Neural cell (in vitro differentiated cells): Measurements from ENCODE around the gene ANGPTL2. TPM values are rescaled to one million over a fixed set of nuclear protein-coding genes. Genes with fewer than 3 reads are reported as not detected.

ENCODE experiments used
- H2AFZ ChIP-seq: fragments of 200-600, 300-800 bp; sonication (generic), shearing (Covaris generic); 2 replicates; pipeline ENCODE4 v1.6.0; 2014; ENCODE audit warnings: low read depth, mild to moderate bottlenecking, antibody characterized with exemption, low read length, moderate library complexity
- H3F3A ChIP-seq: fragments of 200-600 bp; shearing (Covaris generic); 2 replicates; pipeline ENCODE4 v1.6.1; 2016; ENCODE audit warnings: mild to moderate bottlenecking, moderate library complexity, mixed read lengths, antibody characterized with exemption, low read length; ENCODE audit not compliant: insufficient read depth, poor library complexity, severe bottlenecking
- H3K27ac ChIP-seq: fragments of 200-600, 300-800 bp; sonication (generic), shearing (Covaris generic); 2 replicates; pipeline ENCODE4 v1.5.1; 2014; ENCODE audit warnings: mild to moderate bottlenecking, low read length, moderate library complexity
- H3K27me3 ChIP-seq: fragments of 300-800, 200-600 bp; sonication (generic), shearing (Covaris generic); 2 replicates; pipeline ENCODE4 v1.6.0; 2014; ENCODE audit warnings: mild to moderate bottlenecking, low read depth, low read length, moderate library complexity; ENCODE audit not compliant: insufficient read depth
- H3K36me3 ChIP-seq: fragments of 300-800, 200-600 bp; sonication (generic), shearing (Covaris generic); 2 replicates; pipeline ENCODE4 v1.5.1; 2014; ENCODE audit warnings: mild to moderate bottlenecking, antibody characterized with exemption, low read length, moderate library complexity; ENCODE audit not compliant: insufficient read depth
- H3K4me2 ChIP-seq: fragments of 300-800, 200-600 bp; sonication (generic), shearing (Covaris generic); 2 replicates; pipeline ENCODE4 v1.6.0; 2014; ENCODE audit warnings: mild to moderate bottlenecking, low read length
- H3K4me3 ChIP-seq: fragments of 300-800, 200-600 bp; sonication (generic), shearing (Covaris generic); 2 replicates; pipeline ENCODE4 v1.5.1; 2014; ENCODE audit warnings: mild to moderate bottlenecking, low read length, moderate library complexity
- H3K79me2 ChIP-seq: fragments of 200-600 bp; shearing (Covaris generic); replicated peaks from 2 replicates; pipeline ENCODE4 v1.6.0; 2014; ENCODE audit warnings: mild to moderate bottlenecking, low read length, moderate library complexity; ENCODE audit not compliant: insufficient read depth
- H3K9ac ChIP-seq: fragments of 300-800, 200-600 bp; sonication (generic), shearing (Covaris generic); 2 replicates; pipeline ENCODE4 v1.6.1; 2016; ENCODE audit warnings: mild to moderate bottlenecking, low read length, mixed read lengths
- H3K9me2 ChIP-seq: fragments of 200-600 bp; shearing (Covaris generic); 2 replicates; pipeline ENCODE4 v1.6.1; 2016; ENCODE audit warnings: mild to moderate bottlenecking, low read length, mixed read lengths; ENCODE audit not compliant: insufficient read depth
- H3K9me3 ChIP-seq: fragments of 200-600, 300-800 bp; sonication (generic), shearing (Covaris generic); 2 replicates; pipeline ENCODE4 v1.6.1; 2016; ENCODE audit warnings: mild to moderate bottlenecking, mixed run types, low read length, moderate library complexity, mixed read lengths
- H4K20me1 ChIP-seq: fragments of 200-600 bp; shearing (Covaris generic); 2 replicates; pipeline ENCODE4 v1.6.1; 2016; ENCODE audit warnings: mild to moderate bottlenecking, mixed run types; ENCODE audit not compliant: insufficient read depth
- EP300 ChIP-seq: fragments of 450-650 bp; conservative IDR thresholded peaks from 2 replicates; pipeline ENCODE4 v1.6.1; 2014; ENCODE audit warnings: antibody characterized with exemption, mild to moderate bottlenecking, moderate library complexity; ENCODE audit not compliant: poor library complexity, severe bottlenecking
- EZH2 ChIP-seq: fragments of 200-600, 300-800 bp; shearing (Covaris generic), sonication (generic); IDR thresholded peaks from 2 replicates; pipeline ENCODE4 v1.6.1; 2014; ENCODE audit warnings: antibody characterized with exemption, low read length, borderline replicate concordance, mild to moderate bottlenecking; ENCODE audit not compliant: insufficient read depth, poor library complexity, severe bottlenecking
- MXI1 ChIP-seq: fragments of 450-650 bp; conservative IDR thresholded peaks from 2 replicates; pipeline ENCODE4 v1.6.1; 2014; ENCODE audit warnings: antibody characterized with exemption, mild to moderate bottlenecking; ENCODE audit not compliant: poor library complexity, severe bottlenecking
- POLR2AphosphoS5 ChIP-seq: IDR thresholded peaks from 2 replicates; pipeline ENCODE4 v1.6.1; 2012
- RAD21 ChIP-seq: fragments of 450-650 bp; conservative IDR thresholded peaks from 2 replicates; pipeline ENCODE4 v1.6.1; 2014; ENCODE audit warnings: antibody characterized with exemption, mild to moderate bottlenecking, moderate library complexity
- SMC3 ChIP-seq: fragments of 450-650 bp; conservative IDR thresholded peaks from 2 replicates; pipeline ENCODE4 v1.6.1; 2014; ENCODE audit warnings: antibody characterized with exemption, mild to moderate bottlenecking, moderate library complexity; ENCODE audit not compliant: poor library complexity
- TAF1 ChIP-seq: IDR thresholded peaks from 2 replicates; pipeline ENCODE4 v1.6.1; 2012; ENCODE audit warnings: low read depth
- polyA plus RNA-seq: library from polyadenylated mRNA; depleted of rRNA; stranded (reverse); fragments of >200 nt; gene quantifications from 2 replicates; pipeline ENCODE4 v1.2.3, GENCODE V29; 2014
- TF ChIP-seq, protein P1 (sequence below): fragments of 450-650 bp; IDR thresholded peaks from 2 replicates; pipeline ENCODE4 v1.5.1; 2014; ENCODE audit warnings: antibody characterized with exemption, mild to moderate bottlenecking, moderate library complexity; ENCODE audit not compliant: poor library complexity, severe bottlenecking
- TF ChIP-seq, protein P2 (sequence below): IDR thresholded peaks from 2 replicates; pipeline ENCODE4 v1.6.1; 2012; ENCODE audit warnings: borderline replicate concordance

The ANGPTL2 gene
- polyA plus RNA-seq, 1 donor from 2014 or later = not detected

DNA sequence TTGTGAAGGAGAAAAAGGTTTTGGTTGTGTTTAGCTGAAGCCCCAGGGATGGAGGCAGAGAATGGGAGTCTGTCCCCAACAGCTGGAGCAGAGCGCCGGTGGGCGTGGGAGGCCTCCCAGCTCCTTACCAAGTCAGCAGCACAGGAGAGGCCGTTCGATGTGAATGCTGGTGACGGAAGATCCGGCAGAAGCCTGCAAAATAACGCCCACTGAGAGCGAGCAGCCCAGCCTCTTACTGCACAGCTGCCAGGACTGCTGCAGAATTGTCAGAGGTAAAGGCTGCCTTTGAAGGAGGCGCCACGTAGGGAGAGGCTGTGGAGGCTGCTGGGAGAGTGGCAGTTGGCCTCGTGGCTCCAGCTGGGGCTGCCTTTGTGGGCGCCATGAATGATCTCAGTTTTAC lies 26.2 kb downstream of the ANGPTL2 start:
- Histone ChIP-seq H3F3A (no peaks in the 10 kb centered on the region), H2AFZ (no peak overlapping the region), H3K79me2 (no peaks in the 10 kb centered on the region), H3K4me2 (no peak overlapping the region), H3K9ac (no peak overlapping the region), H3K9me3 (no peaks in the 10 kb centered on the region), H3K4me3 (no peak overlapping the region), H3K36me3 (no peaks in the 10 kb centered on the region), H3K27ac (no peak overlapping the region), H3K9me2 (no peaks in the 10 kb centered on the region), H3K27me3 (no peaks in the 10 kb centered on the region), H4K20me1 (no peaks in the 10 kb centered on the region)
- TF ChIP-seq EP300 = no peak
- TF ChIP-seq RAD21 = no peak
- TF ChIP-seq SMC3 = no peak
- TF ChIP-seq, protein P1, sequence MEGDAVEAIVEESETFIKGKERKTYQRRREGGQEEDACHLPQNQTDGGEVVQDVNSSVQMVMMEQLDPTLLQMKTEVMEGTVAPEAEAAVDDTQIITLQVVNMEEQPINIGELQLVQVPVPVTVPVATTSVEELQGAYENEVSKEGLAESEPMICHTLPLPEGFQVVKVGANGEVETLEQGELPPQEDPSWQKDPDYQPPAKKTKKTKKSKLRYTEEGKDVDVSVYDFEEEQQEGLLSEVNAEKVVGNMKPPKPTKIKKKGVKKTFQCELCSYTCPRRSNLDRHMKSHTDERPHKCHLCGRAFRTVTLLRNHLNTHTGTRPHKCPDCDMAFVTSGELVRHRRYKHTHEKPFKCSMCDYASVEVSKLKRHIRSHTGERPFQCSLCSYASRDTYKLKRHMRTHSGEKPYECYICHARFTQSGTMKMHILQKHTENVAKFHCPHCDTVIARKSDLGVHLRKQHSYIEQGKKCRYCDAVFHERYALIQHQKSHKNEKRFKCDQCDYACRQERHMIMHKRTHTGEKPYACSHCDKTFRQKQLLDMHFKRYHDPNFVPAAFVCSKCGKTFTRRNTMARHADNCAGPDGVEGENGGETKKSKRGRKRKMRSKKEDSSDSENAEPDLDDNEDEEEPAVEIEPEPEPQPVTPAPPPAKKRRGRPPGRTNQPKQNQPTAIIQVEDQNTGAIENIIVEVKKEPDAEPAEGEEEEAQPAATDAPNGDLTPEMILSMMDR = no peak
- no peak for TF ChIP-seq EZH2
- TF ChIP-seq POLR2AphosphoS5 = no peak
- TF ChIP-seq, protein P2, sequence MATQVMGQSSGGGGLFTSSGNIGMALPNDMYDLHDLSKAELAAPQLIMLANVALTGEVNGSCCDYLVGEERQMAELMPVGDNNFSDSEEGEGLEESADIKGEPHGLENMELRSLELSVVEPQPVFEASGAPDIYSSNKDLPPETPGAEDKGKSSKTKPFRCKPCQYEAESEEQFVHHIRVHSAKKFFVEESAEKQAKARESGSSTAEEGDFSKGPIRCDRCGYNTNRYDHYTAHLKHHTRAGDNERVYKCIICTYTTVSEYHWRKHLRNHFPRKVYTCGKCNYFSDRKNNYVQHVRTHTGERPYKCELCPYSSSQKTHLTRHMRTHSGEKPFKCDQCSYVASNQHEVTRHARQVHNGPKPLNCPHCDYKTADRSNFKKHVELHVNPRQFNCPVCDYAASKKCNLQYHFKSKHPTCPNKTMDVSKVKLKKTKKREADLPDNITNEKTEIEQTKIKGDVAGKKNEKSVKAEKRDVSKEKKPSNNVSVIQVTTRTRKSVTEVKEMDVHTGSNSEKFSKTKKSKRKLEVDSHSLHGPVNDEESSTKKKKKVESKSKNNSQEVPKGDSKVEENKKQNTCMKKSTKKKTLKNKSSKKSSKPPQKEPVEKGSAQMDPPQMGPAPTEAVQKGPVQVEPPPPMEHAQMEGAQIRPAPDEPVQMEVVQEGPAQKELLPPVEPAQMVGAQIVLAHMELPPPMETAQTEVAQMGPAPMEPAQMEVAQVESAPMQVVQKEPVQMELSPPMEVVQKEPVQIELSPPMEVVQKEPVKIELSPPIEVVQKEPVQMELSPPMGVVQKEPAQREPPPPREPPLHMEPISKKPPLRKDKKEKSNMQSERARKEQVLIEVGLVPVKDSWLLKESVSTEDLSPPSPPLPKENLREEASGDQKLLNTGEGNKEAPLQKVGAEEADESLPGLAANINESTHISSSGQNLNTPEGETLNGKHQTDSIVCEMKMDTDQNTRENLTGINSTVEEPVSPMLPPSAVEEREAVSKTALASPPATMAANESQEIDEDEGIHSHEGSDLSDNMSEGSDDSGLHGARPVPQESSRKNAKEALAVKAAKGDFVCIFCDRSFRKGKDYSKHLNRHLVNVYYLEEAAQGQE = no peak
- no peak for TF ChIP-seq MXI1
- TF ChIP-seq TAF1 = no peak

GRCh38 chr9:127095411-127095810 lies 27.0 kb downstream of the ANGPTL2 start:
- no peaks in the 10 kb centered on the region for H3K79me2 ChIP-seq
- no peak overlapping the region for H3K27ac ChIP-seq
- no peaks in the 10 kb centered on the region for H3F3A ChIP-seq
- H3K4me3 ChIP-seq = no peak overlapping the region
- H3K27me3 ChIP-seq = no peaks in the 10 kb centered on the region
- no peak overlapping the region for H3K4me2 ChIP-seq
- TF ChIP-seq POLR2AphosphoS5 (no peak), MXI1 (no peak), EZH2 (no peak), SMC3 (no peak), EP300 (no peak), TAF1 (no peak), RAD21 (no peak)
- TF ChIP-seq, protein P2 = no peak
- TF ChIP-seq, protein P1 = no peak
- H4K20me1 ChIP-seq = no peaks in the 10 kb centered on the region
- H3K9me3 ChIP-seq = no peaks in the 10 kb centered on the region
- no peaks in the 10 kb centered on the region for H3K36me3 ChIP-seq
- no peak overlapping the region for H3K9ac ChIP-seq
- H2AFZ ChIP-seq = no peak overlapping the region
- no peaks in the 10 kb centered on the region for H3K9me2 ChIP-seq
